Fibroblast of skin of right quadriceps (primary cell): ENCODE results near the gene MCTP1.

ENCODE experiments used
- DNase-seq: peaks from one replicate; pipeline ENCODE4 v3.0.0-alpha.2; 2013

MCTP1 gene

DNA sequence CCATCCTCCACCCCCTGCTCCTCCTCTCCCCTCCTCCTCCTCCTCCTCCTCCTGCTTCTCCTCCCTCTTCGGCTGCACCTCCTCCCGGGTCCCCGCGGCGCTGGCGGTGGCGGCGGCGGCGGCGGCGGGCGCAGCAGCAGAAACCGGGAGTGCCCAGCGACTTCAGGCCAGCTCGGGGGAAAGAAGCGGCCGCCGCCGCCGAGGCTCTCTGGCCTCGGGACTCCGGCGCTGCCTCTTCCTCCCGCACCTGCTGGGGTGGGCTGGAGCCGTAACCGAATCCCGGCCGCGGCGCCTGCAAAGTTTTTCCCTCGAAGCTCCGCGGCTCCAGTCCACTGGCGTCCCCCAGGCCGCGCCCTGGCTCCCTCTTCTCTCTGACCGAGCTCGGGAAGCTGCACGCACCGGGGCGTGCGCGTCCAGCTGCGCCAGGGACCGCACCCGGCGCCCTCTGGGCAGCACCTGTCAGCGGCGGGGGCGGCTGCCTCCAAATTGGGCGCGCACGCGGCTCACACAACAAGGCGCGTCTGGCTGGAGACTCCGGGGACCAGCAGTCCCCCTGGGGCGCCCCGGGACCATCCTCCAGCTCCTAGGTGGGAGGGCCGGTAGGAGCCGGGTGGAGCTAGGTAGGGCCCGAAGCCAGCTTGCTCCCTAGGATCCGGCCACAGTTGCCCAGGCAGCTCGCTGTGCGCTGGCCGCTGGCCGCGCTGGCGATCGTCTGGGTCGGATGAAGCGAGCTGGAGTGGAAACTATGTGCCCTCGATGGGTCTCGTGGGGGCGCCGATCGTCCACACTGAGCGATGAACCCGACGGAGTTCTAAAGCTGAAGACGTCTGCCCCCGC lies at the start of gene MCTP1:
TSS of gene MCTP1 (minus strand) at position 523 of the 837 bp plus-strand sequence.
- peak; percentile 9 for DNase-seq

DNA sequence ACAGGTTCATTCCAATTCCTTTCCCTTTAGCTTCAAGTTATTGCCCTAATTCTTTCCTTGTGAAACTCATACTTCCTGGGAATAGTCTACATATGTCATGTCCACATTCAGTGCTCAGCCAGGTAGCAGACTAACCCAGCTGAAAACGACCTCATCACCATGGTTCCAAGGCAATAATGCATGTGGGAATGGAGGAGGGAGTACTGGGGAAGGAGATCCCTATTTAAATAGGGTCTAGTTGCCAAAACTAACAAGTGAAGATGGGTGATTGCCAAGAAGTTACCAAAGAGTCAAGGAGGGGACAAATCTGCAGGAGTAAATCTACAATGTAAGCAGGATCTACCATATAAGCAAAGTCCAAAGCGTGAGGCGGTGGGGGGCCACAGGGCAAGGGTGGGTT lies 47.3 kb upstream of the MCTP1 start:
- no peak for DNase-seq

- no peak for DNase-seq
These were observed 46.5 kb upstream of the MCTP1 start for GRCh38 chr5:95331358-95331757.

DNA sequence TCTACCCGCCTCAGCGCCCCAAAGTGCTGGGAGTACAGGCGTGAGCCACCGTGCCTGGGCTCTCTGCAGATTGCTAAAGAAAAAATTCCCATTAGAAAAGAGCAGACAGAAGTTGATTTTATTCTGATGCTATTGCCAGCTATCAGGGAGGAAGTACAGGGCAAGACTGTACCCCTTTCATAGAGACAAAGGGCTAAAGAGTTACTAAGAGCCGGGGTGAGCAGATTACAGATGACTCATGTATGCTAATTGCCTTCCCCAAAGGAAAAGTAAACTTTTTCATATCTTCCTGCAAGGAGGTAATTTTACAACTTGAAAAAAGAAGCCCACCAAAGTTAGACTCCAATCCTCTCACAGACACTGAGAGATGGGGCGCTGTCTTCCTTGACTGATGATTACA lies 42.3 kb upstream of the MCTP1 start:
- DNase-seq = no peak

GRCh38 chr5:95317687-95318086 lies 32.8 kb upstream of the MCTP1 start:
- no peak for DNase-seq

DNA sequence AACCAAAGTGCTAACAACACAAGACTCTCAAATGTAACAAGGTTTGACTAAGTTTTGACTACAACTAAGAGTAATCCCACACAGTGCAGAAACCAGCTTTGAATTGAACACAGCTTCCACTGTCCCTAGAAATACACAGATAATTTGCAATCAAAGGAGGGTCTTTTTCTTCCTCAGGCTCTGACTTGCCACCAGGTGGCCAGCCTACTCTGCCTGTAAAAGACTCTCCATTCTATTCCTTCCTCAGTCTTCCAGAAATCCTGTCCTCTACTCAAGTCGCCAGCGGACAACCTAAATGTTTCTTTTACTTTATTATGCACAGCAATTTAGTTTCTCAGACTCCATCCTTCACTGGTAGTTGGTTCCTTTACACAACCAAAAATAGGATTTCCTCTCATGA lies 32.2 kb upstream of the MCTP1 start:
- no peak for DNase-seq

DNA sequence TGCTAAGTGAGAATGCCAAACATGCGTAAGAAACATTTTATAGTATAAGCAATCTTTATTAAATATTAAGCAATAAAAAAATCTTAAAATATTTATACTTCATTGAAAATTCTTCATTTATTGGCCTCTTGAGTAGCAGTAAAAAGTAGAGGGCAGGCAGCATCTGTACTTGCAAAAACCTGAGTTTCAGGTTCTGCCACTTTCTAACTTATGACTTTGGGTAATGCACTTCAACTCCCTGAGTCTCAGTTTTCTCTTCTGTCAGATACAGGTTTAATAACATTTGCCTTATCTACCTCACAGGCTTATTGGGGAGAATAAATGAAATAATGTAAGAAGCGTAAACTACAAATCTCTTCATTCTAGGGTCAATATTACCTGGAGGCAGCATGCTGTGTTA lies 19.8 kb upstream of the MCTP1 start:
- no peak for DNase-seq

DNA sequence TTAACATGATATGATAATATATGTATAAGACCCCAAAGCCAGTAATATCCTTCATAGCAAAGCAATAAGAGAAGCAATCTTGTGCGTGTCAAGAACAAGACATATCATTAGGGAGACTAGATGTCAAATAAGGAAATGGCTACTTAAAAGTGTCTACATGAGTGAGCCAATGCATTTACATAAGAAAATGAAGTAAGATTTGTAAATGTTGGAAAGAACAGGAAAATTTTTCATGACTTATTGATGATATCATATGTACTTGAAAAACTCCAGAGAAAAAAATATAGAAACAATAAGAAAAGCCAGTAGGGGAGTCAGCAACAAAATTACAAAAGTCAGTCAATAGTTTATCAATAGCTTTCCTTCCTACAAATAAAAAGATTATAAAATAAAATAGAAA lies 13.8 kb upstream of the MCTP1 start:
- DNase-seq = no peak

GRCh38 chr5:95296291-95296690 lies 11.4 kb upstream of the MCTP1 start:
- DNase-seq = no peak

- no peak for DNase-seq
These were observed 488 bp upstream of the MCTP1 start for GRCh38 chr5:95285409-95285755.

DNA sequence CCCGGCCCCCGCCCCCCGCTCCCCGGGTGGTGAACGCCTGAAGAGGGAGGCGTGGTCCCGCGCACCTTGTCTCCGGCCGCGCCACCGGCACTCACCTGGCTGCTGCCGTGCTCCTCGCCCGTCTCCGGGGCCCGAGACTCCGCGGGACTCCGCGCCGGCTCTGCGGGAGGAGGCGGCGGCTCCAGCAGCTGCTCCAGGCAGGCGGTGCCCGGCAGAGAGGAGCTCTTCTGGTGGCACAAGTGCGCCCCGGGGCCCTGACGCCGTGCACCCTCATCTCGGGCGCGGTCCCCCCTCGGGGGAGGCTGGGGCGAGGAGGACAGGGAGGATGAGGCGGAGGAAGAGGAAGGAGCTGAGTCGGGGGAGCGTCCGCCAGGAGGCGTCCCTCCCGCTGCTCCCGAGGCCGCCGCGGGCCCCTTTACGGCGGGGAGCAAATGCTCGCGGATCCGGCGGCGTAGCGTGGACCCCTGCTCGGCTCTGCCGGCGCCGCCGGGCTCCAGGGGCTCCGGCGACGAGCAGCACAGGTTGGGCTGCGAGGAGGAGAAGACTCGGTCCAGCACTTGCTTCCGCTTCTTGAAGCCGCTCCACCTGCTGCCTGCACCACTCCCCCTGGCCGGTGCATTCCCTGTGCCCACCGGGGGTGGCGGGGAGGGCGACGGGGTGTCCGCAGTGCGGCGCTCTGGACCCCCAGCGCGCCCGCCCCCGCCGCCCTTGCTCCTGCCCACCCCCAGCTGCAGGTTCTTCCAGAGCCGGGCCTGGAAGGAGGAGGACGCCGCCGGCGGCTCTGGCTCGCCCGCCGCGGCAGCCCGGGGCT lies 928 bp downstream of the MCTP1 start:
- no peak for DNase-seq

GRCh38 chr5:95283022-95283615 lies 1.8 kb downstream of the MCTP1 start:
- DNase-seq = no peak

DNA sequence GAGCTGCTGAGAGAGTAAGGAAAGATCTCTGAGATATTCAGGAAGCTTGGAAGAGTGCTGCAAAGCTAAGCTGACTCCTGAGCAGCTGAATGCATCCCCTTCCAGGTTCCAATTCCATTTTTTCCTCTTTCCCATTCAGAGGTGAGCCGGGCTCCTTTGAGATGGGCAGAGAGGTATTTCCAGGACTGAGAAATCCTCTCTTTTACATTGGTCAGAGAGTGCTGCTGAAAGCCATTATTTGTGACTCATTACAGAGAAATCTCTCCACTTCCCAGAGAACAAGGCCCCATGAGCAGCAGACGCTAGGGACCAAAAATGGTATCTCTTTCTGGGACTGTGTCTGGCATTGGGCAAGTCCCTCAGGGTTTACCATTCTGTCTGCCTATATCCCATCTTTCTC lies 3.7 kb downstream of the MCTP1 start:
- DNase-seq = peak; percentile 39

- no peak for DNase-seq
These were observed 4.3 kb downstream of the MCTP1 start for GRCh38 chr5:95280401-95281095.

DNA sequence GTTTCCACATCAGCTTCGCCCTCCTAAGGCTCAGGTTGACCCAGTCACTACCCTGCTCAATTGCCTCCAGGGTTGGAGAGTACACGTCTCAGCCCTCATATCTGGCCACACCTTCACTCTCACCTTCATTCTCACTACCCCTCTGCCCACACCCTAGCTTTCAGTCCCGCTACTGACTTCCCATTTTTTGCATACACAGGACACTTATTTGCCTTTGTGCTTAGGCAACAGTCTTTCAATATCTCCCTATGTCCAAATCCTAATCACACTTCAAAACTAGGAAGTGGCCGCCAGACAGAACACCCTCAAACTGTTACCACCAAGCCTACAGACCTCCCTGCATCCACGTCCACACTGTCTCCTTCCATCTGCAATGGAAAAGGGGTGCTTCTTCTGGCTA lies 10.9 kb downstream of the MCTP1 start:
- no peak for DNase-seq

- DNase-seq = no peak
These were observed 12.5 kb downstream of the MCTP1 start for GRCh38 chr5:95272316-95272929.

- no peak for DNase-seq
These were observed 21.8 kb downstream of the MCTP1 start for GRCh38 chr5:95262933-95263660.

DNA sequence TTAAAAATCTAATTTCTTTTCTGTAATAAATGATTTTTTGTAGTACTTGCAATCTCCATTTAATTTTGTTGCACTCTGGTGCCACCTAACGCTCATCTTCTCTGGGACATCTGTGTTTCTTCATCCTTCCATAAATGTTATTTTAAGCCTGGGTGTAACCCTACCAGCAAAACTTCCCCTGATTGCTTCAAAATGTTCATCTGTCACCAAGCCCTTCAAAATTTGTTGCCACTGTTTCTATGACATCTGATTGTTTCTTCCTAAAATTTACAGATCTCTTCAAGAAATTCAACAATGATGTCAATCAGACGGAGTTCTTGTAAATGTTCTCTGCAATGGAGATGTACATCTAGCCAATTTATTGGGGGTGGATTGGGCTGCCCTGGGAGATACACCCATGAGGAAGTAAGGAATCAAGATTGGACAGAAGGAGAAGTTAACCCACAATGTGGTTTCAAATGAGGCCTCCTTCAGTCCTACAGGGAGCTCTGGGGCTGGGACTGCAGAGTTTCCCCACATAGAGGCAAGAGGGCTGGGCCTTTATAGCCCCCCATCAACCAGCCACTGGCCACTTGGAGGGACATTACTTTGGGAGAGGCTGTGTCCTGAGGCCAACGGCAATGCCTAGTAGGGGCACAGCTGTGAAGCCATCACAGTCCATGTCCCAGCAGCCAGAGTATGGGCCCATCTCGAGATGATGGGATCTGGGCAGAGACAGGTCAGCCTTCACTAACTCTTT lies 23.3 kb downstream of the MCTP1 start:
- peak; percentile 31 for DNase-seq

- DNase-seq = no peak
These were observed 27.9 kb downstream of the MCTP1 start for GRCh38 chr5:95256991-95257390.

GRCh38 chr5:95256446-95256845 lies 28.4 kb downstream of the MCTP1 start:
- DNase-seq = no peak

- DNase-seq = no peak
These were observed 32.1 kb downstream of the MCTP1 start for GRCh38 chr5:95252801-95253200.
